ENCODE measurements around the gene KLHL5.
A peak's percentile ranks its signal among the peaks of the same experiment; 100 is the strongest.

The KLHL5 gene

GRCh38 chr4:39044364-39044955 lies 17.6 kb upstream of the KLHL5 start:
- DNase-seq (ENCODE audit: low spot score) = peak; percentile 75

DNA sequence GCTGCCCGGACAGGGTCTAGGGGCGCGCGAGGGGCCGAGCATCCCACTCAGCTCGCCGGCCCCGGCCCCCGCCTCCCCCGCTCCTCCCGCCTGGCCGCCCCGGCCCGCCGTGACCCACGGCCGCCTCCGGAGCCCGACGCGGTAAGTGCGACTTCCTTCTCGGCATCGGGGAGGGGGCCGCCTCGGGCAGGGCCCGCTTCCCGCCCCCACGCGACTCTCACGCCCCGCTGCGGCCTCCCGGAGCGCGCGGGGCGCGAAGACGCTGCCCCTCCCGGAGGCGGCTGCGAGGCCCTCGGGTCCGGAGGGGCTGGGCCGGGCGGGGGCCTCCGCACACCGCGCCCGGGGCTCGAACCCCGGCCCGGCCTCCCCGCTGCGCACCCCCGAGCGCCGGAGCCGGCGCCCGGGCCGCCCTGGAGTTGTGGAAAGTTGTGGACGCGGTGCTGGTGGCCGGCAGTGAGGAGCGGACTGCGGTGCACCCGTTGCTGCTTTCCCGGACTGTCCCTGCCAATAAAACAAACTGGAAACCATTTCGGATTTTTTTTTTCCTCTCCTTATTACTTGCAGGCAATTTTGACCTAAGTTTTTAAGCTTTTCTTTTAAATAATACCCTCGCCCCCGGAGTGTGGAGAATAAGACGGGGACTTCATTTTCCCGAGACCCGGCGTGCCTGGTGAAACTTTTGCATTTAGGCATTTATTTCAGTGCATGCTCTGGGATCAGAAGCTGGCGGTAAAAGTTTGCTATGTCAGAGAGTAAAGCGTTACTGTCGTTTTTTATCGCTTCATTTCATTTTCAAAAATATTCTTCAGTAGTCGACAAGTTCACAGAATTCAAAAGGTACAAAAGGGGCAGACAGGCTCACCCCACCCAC lies 16.8 kb upstream of the KLHL5 start:
- peak; percentile 31 for DNase-seq (ENCODE audit: low spot score)

DNA sequence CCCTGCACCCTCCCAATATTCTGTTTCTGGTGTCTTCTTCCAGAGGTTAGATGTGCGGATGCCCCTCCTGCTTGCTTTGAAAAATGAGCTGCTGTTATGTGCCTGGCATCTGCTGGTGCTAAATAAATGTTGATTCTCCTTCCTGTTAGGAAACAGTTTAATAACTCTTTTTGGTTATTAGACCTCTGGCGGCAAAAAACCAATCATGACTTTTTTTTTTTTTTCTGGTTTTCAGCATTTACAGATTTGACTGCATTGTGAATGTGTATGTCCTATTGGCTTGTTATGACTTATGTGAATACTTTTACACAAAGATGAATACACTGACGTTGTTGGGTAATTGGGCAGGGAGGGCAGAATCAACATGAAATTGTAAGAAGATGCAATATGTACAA lies 16.2 kb upstream of the KLHL5 start:
- DNase-seq (ENCODE audit: low spot score) = no peak

GRCh38 chr4:39046249-39046648 lies 15.8 kb upstream of the KLHL5 start:
- no peak for DNase-seq (ENCODE audit: low spot score)

DNA sequence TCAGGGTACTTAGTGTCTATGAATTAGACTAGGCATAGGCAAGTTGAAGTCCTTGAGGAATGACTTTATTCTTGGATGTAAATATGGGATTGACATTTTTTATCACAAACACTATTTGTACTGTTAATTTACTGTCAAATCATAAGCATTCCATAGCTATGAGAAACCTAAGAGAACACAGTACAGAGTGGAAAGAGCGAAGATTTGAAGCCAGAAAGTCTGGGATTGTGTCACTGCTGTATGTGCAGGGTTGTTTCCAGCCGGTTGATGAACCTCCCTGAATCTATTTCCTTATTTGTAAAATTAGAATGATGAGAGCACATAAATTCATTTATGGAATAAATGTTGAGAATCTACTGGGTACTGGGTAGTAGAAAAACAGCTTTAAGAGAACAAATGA lies 14.4 kb upstream of the KLHL5 start:
- DNase-seq (ENCODE audit: low spot score) = no peak

GRCh38 chr4:39048311-39048710 lies 13.7 kb upstream of the KLHL5 start:
- no peak for DNase-seq (ENCODE audit: low spot score)

DNA sequence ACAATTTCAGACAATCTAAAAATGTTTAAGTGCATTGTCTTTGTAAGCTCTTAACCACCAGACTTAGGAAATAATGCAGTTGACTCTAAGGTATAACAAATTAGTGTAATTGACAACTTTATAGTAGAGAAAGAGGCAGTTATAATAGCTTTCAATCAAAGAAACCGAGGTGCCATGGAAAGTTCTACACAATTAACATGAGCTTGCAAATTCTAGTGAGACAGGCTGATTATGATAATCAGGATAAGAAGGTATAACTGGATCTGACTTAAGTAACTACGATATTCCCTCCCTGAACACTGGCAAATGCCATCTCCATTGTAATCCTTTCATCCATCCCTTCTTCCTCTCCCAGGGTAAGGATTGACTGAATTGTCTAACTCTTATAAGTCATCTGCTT lies 11.4 kb upstream of the KLHL5 start:
- no peak for DNase-seq (ENCODE audit: low spot score)

DNA sequence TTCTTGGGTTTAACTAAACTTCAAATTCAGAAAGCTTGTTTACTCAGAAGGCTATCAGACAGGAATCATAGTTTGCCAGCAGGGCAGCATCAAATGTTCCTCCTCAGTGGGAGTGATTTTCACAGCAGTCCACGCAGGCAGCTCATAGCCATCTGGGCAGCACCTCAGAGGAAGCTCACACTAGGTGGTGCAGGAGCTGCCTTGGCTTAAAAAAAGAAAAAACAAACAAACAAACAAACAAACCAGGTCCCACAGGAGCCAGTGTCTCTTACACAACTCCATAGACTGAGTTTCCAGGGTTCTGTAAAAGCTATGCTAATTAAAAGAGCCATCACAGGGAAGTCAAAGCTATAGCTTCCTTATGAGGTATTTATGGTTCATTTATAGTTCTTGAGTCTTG lies 10.5 kb upstream of the KLHL5 start:
- DNase-seq (ENCODE audit: low spot score) = no peak

DNA sequence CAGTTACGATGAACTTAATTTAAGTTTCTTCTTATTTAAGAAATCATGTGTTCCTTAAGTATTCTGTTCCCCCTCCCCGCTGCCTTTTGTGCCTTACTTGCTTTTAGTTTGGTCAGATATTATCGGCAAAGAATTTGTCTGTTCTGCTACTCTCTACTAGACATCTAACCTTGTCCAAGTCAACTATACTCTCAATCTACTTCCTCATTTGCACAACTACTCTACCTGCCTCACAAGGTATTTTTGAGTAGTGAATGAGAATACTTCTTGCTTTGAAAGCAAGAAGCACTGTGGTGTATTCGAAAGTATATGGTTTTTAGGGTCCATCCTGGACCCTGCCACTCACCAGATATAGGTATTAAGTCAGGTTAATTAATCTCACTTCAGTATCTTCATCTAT lies 8.0 kb upstream of the KLHL5 start:
- DNase-seq (ENCODE audit: low spot score) = no peak

DNA sequence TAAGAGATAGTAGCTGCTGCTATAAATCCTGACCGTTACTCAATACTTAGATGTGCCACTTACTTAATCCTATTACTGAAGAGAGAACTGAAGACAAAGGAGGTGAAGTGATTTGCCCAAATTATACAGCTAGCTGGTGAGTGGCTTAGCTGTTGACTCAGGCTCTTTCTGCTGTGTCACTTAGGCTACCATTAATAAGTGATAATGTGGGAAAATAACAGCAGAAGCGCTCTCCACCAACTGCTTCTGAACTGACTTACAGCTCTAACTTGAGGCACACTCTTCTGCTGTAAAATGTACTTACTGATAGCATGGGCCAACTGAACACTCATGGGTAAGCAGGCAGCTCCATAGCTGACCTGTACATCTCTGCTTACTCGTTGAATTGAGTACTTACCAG lies 7.5 kb upstream of the KLHL5 start:
- no peak for DNase-seq (ENCODE audit: low spot score)

DNA sequence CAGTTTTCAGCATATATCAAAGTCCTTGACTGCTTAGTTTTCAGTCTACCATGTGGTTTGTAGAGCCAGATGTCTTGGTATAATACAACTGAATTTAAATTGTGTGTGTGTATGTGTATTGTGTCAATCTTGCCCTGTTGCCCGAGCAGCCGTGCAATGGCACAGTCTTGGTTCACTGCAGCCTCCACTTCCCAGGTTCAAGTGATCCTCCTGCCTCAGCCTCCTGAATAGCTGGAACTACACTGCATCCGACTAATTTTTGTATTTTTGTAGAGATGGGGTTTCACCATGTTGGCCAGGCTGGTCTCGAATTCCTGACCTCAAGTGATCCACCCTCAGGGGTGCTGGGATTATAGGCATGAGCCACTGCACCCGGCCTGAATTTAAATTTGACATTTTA lies 6.0 kb upstream of the KLHL5 start:
- DNase-seq (ENCODE audit: low spot score) = no peak

DNA sequence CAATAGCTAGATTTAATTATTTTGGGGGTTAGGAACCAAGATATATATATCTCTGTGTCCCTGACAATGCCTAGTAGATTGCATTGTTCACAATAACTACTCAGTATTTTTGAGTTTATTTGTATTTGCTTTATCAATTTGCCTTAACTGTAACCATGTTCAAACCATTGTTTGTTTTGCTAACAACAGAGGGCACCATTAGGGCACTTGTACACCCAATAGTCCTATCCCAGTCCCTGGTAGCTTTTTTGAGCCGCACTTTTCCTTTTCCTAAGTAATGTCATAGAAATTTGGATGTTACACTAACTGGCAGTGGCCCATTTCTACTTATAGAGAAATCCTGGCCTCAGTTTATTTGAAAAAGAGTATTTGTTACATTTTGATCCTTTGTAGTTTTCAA lies 575 bp upstream of the KLHL5 start:
- no peak for DNase-seq (ENCODE audit: low spot score)

DNA sequence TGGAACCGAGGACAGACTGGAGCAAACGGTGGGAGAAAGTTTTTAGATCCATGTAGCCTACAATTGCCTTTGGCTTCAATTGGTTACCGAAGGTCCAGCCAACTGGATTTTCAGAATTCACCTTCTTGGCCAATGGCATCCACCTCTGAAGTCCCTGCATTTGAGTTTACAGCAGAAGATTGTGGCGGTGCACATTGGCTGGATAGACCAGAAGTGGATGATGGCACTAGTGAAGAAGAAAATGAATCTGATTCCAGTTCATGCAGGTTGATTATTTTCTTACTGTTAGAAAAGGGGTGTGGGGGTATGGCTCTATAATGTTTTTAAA lies 702 bp downstream of the KLHL5 start:
- no peak for DNase-seq (ENCODE audit: low spot score)

DNA sequence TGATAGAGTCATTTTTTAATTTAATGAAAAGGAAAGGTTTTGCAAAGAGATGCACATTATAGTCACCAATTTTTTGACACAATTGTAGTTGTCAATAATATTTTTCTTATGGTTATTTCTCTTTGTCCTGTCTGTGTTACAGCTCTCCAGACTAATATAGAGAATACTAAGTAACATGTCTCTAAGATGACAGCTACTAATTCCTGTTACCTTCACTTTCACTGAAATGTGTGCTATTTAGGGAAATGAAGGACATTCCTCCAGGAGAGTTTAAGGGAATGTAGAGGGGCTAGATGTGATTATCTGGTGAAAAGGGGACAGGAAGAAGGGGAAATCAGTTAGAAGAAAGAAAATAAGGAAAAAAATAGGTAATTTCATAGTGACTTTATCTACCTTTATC lies 1.4 kb downstream of the KLHL5 start:
- DNase-seq (ENCODE audit: low spot score) = no peak

DNA sequence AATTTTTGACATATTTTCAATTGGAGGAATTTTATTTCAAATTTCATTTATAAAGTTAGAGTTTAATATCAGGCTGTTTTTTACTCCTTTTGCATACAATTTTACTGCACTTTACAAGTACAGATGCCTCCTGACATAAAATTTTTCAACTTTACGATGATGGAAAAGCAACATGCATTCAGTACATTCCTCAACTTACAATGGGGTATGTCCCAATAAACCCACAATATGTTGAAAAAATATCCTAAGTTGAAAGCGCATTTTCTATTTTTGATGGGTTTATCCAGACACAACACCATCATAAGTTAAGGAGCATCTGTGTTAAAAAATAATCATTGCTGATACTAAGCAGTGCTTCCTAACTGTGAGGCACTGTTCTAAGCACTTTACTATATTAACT lies 4.3 kb downstream of the KLHL5 start:
- no peak for DNase-seq (ENCODE audit: low spot score)

GRCh38 chr4:39067031-39067430 lies 5.0 kb downstream of the KLHL5 start:
- no peak for DNase-seq (ENCODE audit: low spot score)

- no peak for DNase-seq (ENCODE audit: low spot score)
Observed at GRCh38 chr4:39067451-39067850, 5.4 kb downstream of the KLHL5 start.

- no peak for DNase-seq (ENCODE audit: low spot score)
Observed at GRCh38 chr4:39068907-39069306, 6.9 kb downstream of the KLHL5 start.

DNA sequence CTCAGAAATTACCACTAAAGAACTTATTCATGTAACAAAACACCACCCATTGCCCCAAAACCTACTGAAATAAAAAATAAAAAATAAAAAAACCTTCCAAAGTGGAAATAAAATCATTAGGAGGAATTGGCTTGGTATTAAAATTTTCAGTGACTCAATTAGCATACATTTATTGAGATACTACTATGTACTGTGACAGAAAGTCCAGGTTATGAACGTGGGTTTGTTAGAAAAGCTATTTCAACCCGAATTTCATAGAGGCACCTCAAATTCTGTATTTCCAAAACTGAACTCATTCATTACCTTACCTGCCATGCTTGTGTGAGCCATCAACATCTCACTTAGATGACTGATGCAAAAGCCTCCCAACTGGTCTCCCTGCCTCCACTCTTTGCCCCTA lies 16.8 kb downstream of the KLHL5 start:
- DNase-seq (ENCODE audit: low spot score) = no peak

DNA sequence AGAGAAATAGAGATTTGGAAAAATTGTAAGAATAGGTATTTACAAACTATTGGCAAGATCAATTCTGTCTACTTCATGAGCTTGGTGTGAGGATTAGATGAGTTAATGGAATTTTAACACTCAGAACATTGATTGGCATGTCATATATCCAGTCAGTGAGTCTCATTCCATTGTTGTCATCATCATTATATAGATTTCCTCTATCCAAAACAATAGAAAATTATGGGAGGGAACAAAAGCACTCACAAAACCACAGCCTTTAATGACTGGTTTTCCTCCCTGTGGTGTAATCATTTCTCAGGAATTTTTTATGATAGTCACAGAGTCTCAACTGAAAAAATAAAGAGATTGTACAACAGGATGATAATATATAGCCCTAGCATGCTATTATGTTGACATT lies 21.1 kb downstream of the KLHL5 start:
- DNase-seq (ENCODE audit: low spot score) = peak; percentile 77

- no peak for DNase-seq (ENCODE audit: low spot score)
Observed at GRCh38 chr4:39085891-39086290, 23.9 kb downstream of the KLHL5 start.

GRCh38 chr4:39096847-39097246 lies 34.8 kb downstream of the KLHL5 start:
- DNase-seq (ENCODE audit: low spot score) = no peak

GRCh38 chr4:39097290-39097689 lies 35.3 kb downstream of the KLHL5 start:
- DNase-seq (ENCODE audit: low spot score) = no peak

DNA sequence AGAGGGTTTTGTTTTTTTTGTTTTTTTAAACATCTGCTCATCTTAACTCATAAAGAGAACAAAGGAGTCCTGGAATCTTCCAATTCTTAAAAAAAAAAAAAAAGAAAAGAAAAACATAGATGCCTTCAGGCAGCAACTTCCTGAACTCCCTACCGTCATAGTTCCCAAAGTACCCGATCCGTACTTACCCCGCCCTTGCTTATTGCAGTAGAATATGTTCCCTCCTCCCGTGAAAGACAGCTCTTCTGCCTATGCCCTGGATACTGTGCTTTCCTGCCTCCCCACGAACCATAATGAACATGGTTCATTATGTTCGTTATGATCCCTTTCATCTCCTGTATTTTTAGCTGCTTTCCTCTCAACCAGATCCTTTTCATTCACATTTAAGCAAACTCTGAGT lies 40.3 kb downstream of the KLHL5 start:
- DNase-seq (ENCODE audit: low spot score) = no peak
